Activated CD4-positive, alpha-beta memory T cell treated with anti-CD3 and anti-CD28 coated beads for 36 hours (primary cell): ENCODE data around the gene RAB38. TPM values are rescaled to one million over a fixed set of nuclear protein-coding genes. Genes with fewer than 3 reads are reported as not detected.

Experiments used
- CTCF ChIA-PET: fragments of 350-600 bp; sonication (Branson Sonifier 250); formaldehyde crosslinking; loops from one replicate; lab custom pipeline; 2021; ENCODE audit warnings: antibody characterized with exemption, inconsistent platforms; lab: Charles Lee
- POLR2A ChIA-PET: fragments of 350-600 bp; sonication (Branson Sonifier 250); formaldehyde crosslinking; loops from one replicate; lab custom pipeline; 2021; ENCODE audit warnings: antibody characterized with exemption; lab: Charles Lee
- DNase-seq: peaks from one replicate; pipeline ENCODE4 v3.0.0-alpha.2; 2020
- H3K27ac Mint-ChIP-seq: one replicate; pipeline ENCODE4 v1.8.0; 2021; ENCODE audit warnings: mixed read lengths
- H3K27me3 Mint-ChIP-seq: one replicate; pipeline ENCODE4 v1.8.0; 2021; ENCODE audit warnings: mixed read lengths
- H3K36me3 Mint-ChIP-seq: one replicate; pipeline ENCODE4 v1.8.0; 2021; ENCODE audit warnings: mixed read lengths
- H3K4me1 Mint-ChIP-seq: one replicate; pipeline ENCODE4 v1.8.0; 2021; ENCODE audit warnings: low read depth, mixed read lengths
- H3K4me3 Mint-ChIP-seq: one replicate; pipeline ENCODE4 v1.8.0; 2021; ENCODE audit warnings: mild to moderate bottlenecking, mixed read lengths
- H3K9me3 Mint-ChIP-seq: one replicate; pipeline ENCODE4 v1.8.0; 2021; ENCODE audit warnings: mixed read lengths
- intact Hi-C: fragments of 100-400 bp; cut with micrococcal nuclease; formaldehyde crosslinking; loops from one replicate; pipeline ENCODE4 v1.15.1; 2023
- total RNA-seq, 2 experiments: library from RNA; stranded (reverse); gene quantifications; one replicate each; pipeline ENCODE4 v1.2.3, GENCODE V29; 2021

Gene RAB38
- total RNA-seq, 2 experiments from 2014 or later = 0.76 to 0.97 TPM

DNA sequence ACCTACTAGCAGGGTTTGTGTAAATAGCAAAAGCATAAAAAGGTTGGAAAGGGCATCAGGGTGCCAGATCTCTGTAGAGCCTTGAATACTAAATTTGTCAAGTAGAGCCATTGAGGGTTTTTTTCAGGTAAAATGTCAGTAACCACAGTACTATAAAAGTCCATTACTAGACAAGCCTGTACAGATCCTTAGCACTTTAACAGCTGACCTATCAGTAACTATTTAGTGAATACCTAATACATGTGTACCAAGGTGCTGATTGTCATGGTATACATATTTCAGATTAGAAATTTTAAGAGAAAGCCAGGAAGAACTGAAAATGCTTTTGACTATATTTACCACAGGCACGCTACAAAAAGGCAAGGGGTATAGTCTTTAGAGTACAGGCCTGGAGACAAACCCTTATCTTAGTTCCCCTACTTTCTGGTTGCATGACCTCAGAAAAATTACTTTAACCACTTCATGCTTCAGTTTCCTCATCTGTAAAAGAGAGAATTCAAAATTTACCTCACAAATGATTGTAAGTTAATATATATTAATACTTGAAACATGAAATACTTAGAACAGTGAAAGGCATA is 57.9 kb downstream of the RAB38 start:
- H3K27ac Mint-ChIP-seq = no peak overlapping the region
- intact Hi-C loops = no loop called here
- H3K9me3 Mint-ChIP-seq = no peaks in the 10 kb centered on the region
- H3K36me3 Mint-ChIP-seq = no peaks in the 10 kb centered on the region
- ChIA-PET POLR2A (no interaction called here), CTCF (no interaction called here)
- no peak overlapping the region for H3K4me3 Mint-ChIP-seq
- DNase-seq = no peak
- H3K27me3 Mint-ChIP-seq = no peaks in the 10 kb centered on the region
- no peaks in the 10 kb centered on the region for H3K4me1 Mint-ChIP-seq

GRCh38 chr11:88115828-88116755 is 59.2 kb downstream of the RAB38 start:
- Mint-ChIP-seq H3K9me3 (no peaks in the 10 kb centered on the region), H3K4me1 (no peaks in the 10 kb centered on the region), H3K27me3 (no peaks in the 10 kb centered on the region), H3K4me3 (no peak overlapping the region), H3K36me3 (no peaks in the 10 kb centered on the region), H3K27ac (no peak overlapping the region)
- intact Hi-C loops = no loop called here
- no peak for DNase-seq
- POLR2A ChIA-PET = no interaction called here
- CTCF ChIA-PET = interaction anchor here (0.7 to 0.8 kb wide), 2 partner anchors 10 to 17 kb away, joined by 3 to 4 read pairs; no protein-coding TSS in a partner anchor

DNA sequence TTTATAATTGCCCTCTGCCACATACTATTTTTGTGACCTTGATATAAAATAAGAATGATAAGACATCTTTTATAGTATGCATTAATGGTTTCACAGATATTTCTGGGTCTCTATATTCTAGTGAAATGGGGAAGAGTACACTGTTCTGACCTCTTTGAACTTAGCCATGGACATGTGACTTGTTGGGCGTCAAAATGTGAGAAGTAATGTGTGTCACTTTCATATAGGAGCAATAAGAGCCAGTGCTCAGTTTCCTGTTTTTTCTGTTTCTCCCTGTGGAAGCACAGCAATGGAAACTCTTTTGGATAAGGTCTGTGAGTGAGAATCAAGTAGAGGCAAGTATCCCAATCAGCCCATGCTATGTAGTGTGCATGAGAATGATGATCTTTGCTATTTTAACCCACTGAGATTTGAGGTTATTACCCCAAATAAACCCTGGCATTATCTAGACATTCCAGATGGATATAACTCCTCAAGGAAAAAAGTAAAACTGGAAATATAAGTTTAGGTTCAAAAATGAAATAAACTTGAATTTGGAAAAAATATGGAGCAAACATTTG is 60.7 kb downstream of the RAB38 start:
- Mint-ChIP-seq H3K4me3 (no peak overlapping the region), H3K36me3 (no peaks in the 10 kb centered on the region), H3K9me3 (no peaks in the 10 kb centered on the region), H3K4me1 (no peaks in the 10 kb centered on the region), H3K27ac (no peak overlapping the region), H3K27me3 (no peaks in the 10 kb centered on the region)
- intact Hi-C loops = no loop called here
- ChIA-PET POLR2A (no interaction called here), CTCF (no interaction called here)
- DNase-seq = no peak

- no peaks in the 10 kb centered on the region for H3K4me1 Mint-ChIP-seq
- CTCF ChIA-PET = interaction anchor here (1.0 to 5.4 kb wide), 5 partner anchors 9 to 446 kb away, joined by 3 to 34 read pairs (median 4); no protein-coding TSS in a partner anchor
- no peaks in the 10 kb centered on the region for H3K9me3 Mint-ChIP-seq
- POLR2A ChIA-PET = no interaction called here
- H3K27ac Mint-ChIP-seq = no peak overlapping the region
- H3K27me3 Mint-ChIP-seq = peaks cover 6% of the 10 kb centered on the region
- no peaks in the 10 kb centered on the region for H3K36me3 Mint-ChIP-seq
- no peak overlapping the region for H3K4me3 Mint-ChIP-seq
- no peak for DNase-seq
- intact Hi-C loops = no loop called here
Observed at GRCh38 chr11:88106666-88107065, 68.6 kb downstream of the RAB38 start.

GRCh38 chr11:88105951-88106350 is 69.3 kb downstream of the RAB38 start:
- no peaks in the 10 kb centered on the region for H3K36me3 Mint-ChIP-seq
- H3K4me1 Mint-ChIP-seq = no peaks in the 10 kb centered on the region
- no peaks in the 10 kb centered on the region for H3K9me3 Mint-ChIP-seq
- H3K27me3 Mint-ChIP-seq = peaks cover 7% of the 10 kb centered on the region
- DNase-seq = no peak
- no peak overlapping the region for H3K27ac Mint-ChIP-seq
- POLR2A ChIA-PET = no interaction called here
- intact Hi-C loops = no loop called here
- no peak overlapping the region for H3K4me3 Mint-ChIP-seq
- CTCF ChIA-PET = interaction anchor here (1.0 to 5.4 kb wide), 4 partner anchors 9 to 446 kb away, joined by 3 to 34 read pairs (median 12); no protein-coding TSS in a partner anchor

DNA sequence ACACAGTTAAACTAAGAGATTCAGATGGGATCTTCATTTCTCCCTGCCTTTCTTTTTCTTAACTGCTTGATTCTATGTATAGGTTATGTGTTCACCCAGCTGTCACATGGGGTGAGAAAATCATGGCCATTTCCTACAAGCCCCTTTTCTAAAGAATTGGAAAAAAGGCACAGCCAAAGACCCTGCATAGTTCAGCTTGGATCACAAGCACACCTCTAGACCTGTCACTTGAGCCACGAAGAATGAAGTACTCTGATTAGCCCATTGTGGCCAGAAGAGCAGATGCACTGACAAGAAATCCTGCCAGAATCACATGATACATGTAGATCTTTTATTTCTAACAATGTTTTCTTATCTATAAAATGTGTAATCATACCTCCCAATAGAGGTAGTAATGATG is 69.7 kb downstream of the RAB38 start:
- POLR2A ChIA-PET = no interaction called here
- H3K4me3 Mint-ChIP-seq = no peak overlapping the region
- no peaks in the 10 kb centered on the region for H3K4me1 Mint-ChIP-seq
- peaks cover 9% of the 10 kb centered on the region for H3K27me3 Mint-ChIP-seq
- H3K9me3 Mint-ChIP-seq = no peaks in the 10 kb centered on the region
- intact Hi-C loops = no loop called here
- no peak for DNase-seq
- H3K27ac Mint-ChIP-seq = no peak overlapping the region
- CTCF ChIA-PET = interaction anchor here (3.5 to 5.4 kb wide), 2 partner anchors 438 to 447 kb away, joined by 19 to 34 read pairs; no protein-coding TSS in a partner anchor
- no peaks in the 10 kb centered on the region for H3K36me3 Mint-ChIP-seq

- H3K27ac Mint-ChIP-seq = no peak overlapping the region
- intact Hi-C loops = no loop called here
- no peaks in the 10 kb centered on the region for H3K36me3 Mint-ChIP-seq
- ChIA-PET POLR2A (no interaction called here), CTCF (interaction anchor here (1.1 to 5.4 kb wide), 5 partner anchors 24 to 448 kb away, joined by 3 to 34 read pairs (median 5); no protein-coding TSS in a partner anchor)
- H3K4me1 Mint-ChIP-seq = no peaks in the 10 kb centered on the region
- H3K9me3 Mint-ChIP-seq = no peaks in the 10 kb centered on the region
- no peak for DNase-seq
- H3K27me3 Mint-ChIP-seq = peaks cover 9% of the 10 kb centered on the region
- no peak overlapping the region for H3K4me3 Mint-ChIP-seq
Observed at GRCh38 chr11:88104408-88104807, 70.8 kb downstream of the RAB38 start.

GRCh38 chr11:88103337-88104206 is 71.7 kb downstream of the RAB38 start:
- H3K36me3 Mint-ChIP-seq = no peaks in the 10 kb centered on the region
- no peaks in the 10 kb centered on the region for H3K4me1 Mint-ChIP-seq
- DNase-seq = peak; percentile 33
- no peaks in the 10 kb centered on the region for H3K9me3 Mint-ChIP-seq
- no peak overlapping the region for H3K27ac Mint-ChIP-seq
- H3K4me3 Mint-ChIP-seq = no peak overlapping the region
- POLR2A ChIA-PET = no interaction called here
- intact Hi-C loops = loop anchor here (1.0 kb wide), 1 partner anchor 441 kb away; no protein-coding TSS in a partner anchor
- CTCF ChIA-PET = interaction anchor here (1.0 to 5.4 kb wide), 6 partner anchors 25 to 449 kb away, joined by 3 to 34 read pairs (median 4); no protein-coding TSS in a partner anchor
- H3K27me3 Mint-ChIP-seq = peaks cover 9% of the 10 kb centered on the region

- Mint-ChIP-seq H3K27me3 (peaks cover 8% of the 10 kb centered on the region), H3K4me1 (no peaks in the 10 kb centered on the region), H3K9me3 (no peaks in the 10 kb centered on the region), H3K4me3 (no peak overlapping the region), H3K27ac (no peak overlapping the region), H3K36me3 (no peaks in the 10 kb centered on the region)
- ChIA-PET CTCF (interaction anchor here (0.8 to 5.4 kb wide), 4 partner anchors 13 to 450 kb away, joined by 3 to 34 read pairs (median 5); no protein-coding TSS in a partner anchor), POLR2A (no interaction called here)
- intact Hi-C loops = no loop called here
- DNase-seq = no peak
Observed at GRCh38 chr11:88102598-88102934, 72.7 kb downstream of the RAB38 start.

GRCh38 chr11:88101881-88102597 is 73.2 kb downstream of the RAB38 start:
- DNase-seq = no peak
- intact Hi-C loops = no loop called here
- H3K27ac Mint-ChIP-seq = no peak overlapping the region
- ChIA-PET CTCF (interaction anchor here (0.8 to 5.4 kb wide), 4 partner anchors 13 to 450 kb away, joined by 3 to 34 read pairs (median 5); no protein-coding TSS in a partner anchor), POLR2A (no interaction called here)
- peaks cover 7% of the 10 kb centered on the region for H3K27me3 Mint-ChIP-seq
- no peak overlapping the region for H3K4me3 Mint-ChIP-seq
- no peaks in the 10 kb centered on the region for H3K36me3 Mint-ChIP-seq
- no peaks in the 10 kb centered on the region for H3K9me3 Mint-ChIP-seq
- no peaks in the 10 kb centered on the region for H3K4me1 Mint-ChIP-seq

- ChIA-PET CTCF (no interaction called here), POLR2A (no interaction called here)
- no peak overlapping the region for H3K4me3 Mint-ChIP-seq
- intact Hi-C loops = no loop called here
- no peaks in the 10 kb centered on the region for H3K4me1 Mint-ChIP-seq
- no peak for DNase-seq
- H3K36me3 Mint-ChIP-seq = no peaks in the 10 kb centered on the region
- H3K27me3 Mint-ChIP-seq = peaks cover 4% of the 10 kb centered on the region
- no peak overlapping the region for H3K27ac Mint-ChIP-seq
- H3K9me3 Mint-ChIP-seq = no peaks in the 10 kb centered on the region
Observed at GRCh38 chr11:88100151-88100550, 75.1 kb downstream of the RAB38 start.
